Bronchial epithelial cell (primary cell): Measurements from ENCODE around the gene PHF24. TPM values are rescaled to one million over a fixed set of nuclear protein-coding genes. Genes with fewer than 3 reads are reported as not detected.

Experiments used
- DNase-seq: peaks from one replicate; pipeline ENCODE4 v3.0.0-alpha.2; 2010; ENCODE audit warnings: low read depth
- FAIRE-seq: peaks from 2 replicates; lab custom pipeline; 2011; peaks lifted over from hg19 to GRCh38; lab: Jason Lieb, UNC
- H3K27me3 ChIP-seq: 2 replicates; pipeline ENCODE4 v1.5.1; 2011; ENCODE audit warnings: low read length; ENCODE audit not compliant: control insufficient read depth, insufficient read depth
- H3K36me3 ChIP-seq: 2 replicates; pipeline ENCODE4 v1.5.1; 2011; ENCODE audit warnings: low read length; ENCODE audit not compliant: control insufficient read depth, insufficient read depth
- H3K4me3 ChIP-seq: 2 replicates; pipeline ENCODE4 v1.5.1; 2011; ENCODE audit warnings: mild to moderate bottlenecking, low read depth, low read length, control low read depth
- total RNA-seq: library from RNA; depleted of rRNA; stranded (reverse); fragments of >200 nt; gene quantifications from 2 replicates; pipeline ENCODE4 v1.2.1, GENCODE V29; 2014
- TF ChIP-seq, protein P1 (sequence below): IDR thresholded peaks from 2 replicates; pipeline ENCODE4 v1.5.1; 2011; ENCODE audit warnings: mild to moderate bottlenecking, moderate library complexity, low read length, control low read depth, inconsistent platforms; ENCODE audit not compliant: insufficient read depth, severe bottlenecking

Gene PHF24
- total RNA-seq, 1 donor from 2014 or later = 0.26 TPM

DNA sequence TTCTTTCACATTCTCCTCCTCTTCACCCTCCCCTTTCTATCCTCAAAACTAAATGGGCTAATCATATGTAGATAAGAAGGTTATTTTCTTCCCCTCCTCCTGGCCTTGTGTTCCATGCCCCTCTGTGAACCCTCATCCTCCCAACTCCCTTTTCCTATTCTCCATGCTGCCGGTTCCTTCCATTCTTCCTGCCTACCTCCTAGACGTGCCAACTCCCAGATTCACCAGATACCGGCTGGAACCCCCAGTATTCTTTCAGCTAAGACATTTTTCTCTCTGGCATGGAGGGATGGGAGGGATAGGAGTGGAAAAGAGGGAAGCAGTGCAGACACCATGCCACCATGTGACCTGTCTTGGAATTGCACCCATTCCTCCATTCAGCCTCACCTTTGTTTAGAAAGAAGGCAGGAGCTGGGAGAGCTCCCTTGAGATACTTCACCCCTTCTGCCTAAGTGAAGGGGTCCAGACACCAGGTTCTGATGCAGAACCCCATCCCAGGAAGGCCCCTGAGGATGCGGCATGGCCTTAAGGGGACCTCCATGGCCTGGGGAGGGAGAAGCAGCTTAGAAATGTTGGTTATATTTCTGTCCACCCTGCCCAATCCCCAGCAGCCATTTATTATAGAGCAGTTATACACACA, 36.3 kb downstream of the PHF24 start:
- Histone ChIP-seq H3K4me3 (no peak overlapping the region), H3K27me3 (no peaks in the 10 kb centered on the region), H3K36me3 (peaks cover 9% of the 10 kb centered on the region)
- TF ChIP-seq, protein P1, sequence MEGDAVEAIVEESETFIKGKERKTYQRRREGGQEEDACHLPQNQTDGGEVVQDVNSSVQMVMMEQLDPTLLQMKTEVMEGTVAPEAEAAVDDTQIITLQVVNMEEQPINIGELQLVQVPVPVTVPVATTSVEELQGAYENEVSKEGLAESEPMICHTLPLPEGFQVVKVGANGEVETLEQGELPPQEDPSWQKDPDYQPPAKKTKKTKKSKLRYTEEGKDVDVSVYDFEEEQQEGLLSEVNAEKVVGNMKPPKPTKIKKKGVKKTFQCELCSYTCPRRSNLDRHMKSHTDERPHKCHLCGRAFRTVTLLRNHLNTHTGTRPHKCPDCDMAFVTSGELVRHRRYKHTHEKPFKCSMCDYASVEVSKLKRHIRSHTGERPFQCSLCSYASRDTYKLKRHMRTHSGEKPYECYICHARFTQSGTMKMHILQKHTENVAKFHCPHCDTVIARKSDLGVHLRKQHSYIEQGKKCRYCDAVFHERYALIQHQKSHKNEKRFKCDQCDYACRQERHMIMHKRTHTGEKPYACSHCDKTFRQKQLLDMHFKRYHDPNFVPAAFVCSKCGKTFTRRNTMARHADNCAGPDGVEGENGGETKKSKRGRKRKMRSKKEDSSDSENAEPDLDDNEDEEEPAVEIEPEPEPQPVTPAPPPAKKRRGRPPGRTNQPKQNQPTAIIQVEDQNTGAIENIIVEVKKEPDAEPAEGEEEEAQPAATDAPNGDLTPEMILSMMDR = peak; percentile 80
- FAIRE-seq = peak; percentile 32
- peak; percentile 66 for DNase-seq

DNA sequence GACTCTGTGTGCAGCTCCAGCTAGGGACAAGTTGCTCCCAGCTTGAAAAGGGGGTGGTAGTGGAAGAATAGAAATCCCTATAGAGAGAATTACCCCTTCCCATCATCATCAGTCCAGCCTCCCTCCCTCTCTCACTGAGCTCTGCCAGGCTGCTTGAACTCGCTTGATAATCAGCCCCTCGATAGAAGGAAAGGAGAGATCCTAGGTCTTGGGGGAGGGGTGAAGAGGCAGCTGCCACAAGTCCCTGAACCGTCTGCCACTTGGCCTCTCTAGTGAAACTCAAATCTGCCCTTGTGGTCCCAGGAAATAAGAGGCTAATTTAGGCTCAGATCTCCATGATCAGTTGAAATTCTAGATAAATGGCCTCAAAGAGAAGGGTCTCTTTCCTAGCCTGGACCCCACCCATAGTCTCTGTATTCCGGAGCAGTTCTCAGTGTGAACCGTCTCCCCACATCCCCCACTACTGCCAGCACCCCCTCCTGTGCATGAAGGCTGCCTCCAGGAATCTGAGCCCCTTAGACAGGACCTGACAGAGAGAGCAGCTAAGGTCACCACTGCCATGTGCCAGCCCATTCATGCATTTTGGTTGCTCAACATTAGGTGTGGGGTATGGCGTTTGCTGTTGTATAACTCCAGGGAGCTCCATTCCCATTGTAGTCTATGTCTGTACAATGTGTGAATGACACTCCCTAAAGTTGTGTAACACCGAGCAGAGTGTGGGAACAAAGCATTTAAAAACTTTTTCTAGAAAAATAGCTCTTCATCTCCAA, 37.0 kb downstream of the PHF24 start:
- Histone ChIP-seq H3K4me3 (no peak overlapping the region), H3K27me3 (no peaks in the 10 kb centered on the region), H3K36me3 (peaks cover 9% of the 10 kb centered on the region)
- DNase-seq (peak; percentile 87), FAIRE-seq (peak; percentile 89)
- TF ChIP-seq, protein P1 = no peak

DNA sequence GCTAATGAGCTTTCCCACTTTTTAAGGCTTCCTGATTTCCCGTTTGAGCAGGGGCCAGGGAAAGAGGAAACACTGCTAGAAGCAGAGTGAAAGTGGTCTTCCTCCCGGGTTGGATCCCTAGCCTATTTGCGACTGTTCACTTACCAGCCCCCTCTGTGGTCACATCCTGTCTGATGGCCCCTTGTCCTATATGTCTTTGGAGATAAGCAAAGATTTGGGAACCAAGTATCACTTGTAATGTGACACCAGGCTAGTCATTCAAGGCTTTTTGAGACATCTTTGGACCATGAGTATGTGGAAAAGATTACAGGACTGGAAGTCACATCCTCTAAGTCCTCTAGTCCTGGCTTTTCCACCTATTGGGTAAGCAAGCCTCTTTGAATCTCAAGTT, 37.6 kb downstream of the PHF24 start:
- H3K27me3 ChIP-seq = no peaks in the 10 kb centered on the region
- FAIRE-seq (no peak), DNase-seq (peak; percentile 38)
- TF ChIP-seq, protein P1 = no peak
- peaks cover 9% of the 10 kb centered on the region for H3K36me3 ChIP-seq
- H3K4me3 ChIP-seq = no peak overlapping the region

DNA sequence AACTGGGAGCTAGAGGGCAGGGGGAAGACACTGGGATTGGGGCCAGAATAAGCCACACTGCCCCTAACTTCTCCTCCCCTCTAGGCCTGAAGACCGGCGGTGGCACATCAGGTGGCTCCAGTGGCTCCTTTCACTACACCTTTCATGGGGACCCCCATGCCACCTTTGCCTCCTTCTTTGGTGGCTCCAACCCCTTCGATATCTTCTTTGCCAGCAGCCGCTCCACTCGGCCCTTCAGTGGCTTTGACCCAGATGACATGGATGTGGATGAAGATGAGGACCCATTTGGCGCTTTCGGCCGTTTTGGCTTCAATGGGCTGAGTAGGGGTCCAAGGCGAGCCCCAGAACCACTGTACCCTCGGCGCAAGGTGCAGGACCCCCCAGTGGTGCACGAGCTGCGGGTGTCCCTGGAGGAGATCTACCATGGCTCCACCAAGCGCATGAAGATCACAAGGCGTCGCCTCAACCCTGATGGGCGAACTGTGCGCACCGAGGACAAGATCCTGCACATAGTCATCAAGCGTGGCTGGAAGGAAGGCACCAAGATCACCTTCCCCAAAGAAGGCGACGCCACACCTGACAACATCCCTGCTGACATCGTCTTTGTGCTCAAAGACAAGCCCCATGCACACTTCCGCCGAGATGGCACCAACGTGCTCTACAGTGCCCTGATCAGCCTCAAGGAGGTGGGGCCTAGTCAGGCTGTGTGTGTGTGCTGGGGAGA, 38.3 kb downstream of the PHF24 start:
- DNase-seq (no peak), FAIRE-seq (peak; percentile 86)
- Histone ChIP-seq H3K4me3 (no peak overlapping the region), H3K36me3 (peaks cover 9% of the 10 kb centered on the region), H3K27me3 (no peaks in the 10 kb centered on the region)
- TF ChIP-seq, protein P1 = no peak

DNA sequence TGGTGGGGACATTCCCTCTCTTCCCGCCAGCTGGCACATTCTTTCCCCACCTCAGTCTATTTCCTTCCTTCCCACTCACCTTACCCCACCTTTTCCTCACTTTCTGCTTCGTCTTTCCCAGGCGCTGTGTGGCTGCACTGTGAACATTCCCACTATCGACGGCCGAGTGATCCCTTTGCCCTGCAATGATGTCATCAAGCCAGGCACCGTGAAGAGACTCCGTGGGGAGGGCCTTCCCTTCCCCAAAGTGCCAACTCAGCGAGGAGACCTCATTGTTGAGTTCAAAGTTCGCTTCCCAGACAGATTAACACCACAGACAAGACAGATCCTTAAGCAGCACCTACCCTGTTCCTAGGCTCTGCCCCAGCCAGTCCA, 38.8 kb downstream of the PHF24 start:
- Histone ChIP-seq H3K4me3 (no peak overlapping the region), H3K36me3 (peaks cover 9% of the 10 kb centered on the region), H3K27me3 (no peaks in the 10 kb centered on the region)
- FAIRE-seq (no peak), DNase-seq (no peak)
- TF ChIP-seq, protein P1 = no peak
